Measurements from ENCODE around the gene ARMC9. TPM values are rescaled to one million over a fixed set of nuclear protein-coding genes. Genes with fewer than 3 reads are reported as not detected.
A peak's percentile ranks its signal among the peaks of the same experiment; 100 is the strongest.

ARMC9 gene
- total and polyA plus RNA-seq, 2 experiments from 2014 or later: 15.1 to 17.3 TPM

- in situ Hi-C loops (cut with MboI): no loop called here
- Histone ChIP-seq H3K9me3 (ENCODE audit: low read depth) (no peaks in the 10 kb centered on the region), H3K4me2 (ENCODE audit: unreplicated experiment) (no peak overlapping the region), H3K36me3 (ENCODE audit: low read depth) (no peaks in the 10 kb centered on the region), H3F3A (ENCODE audit: insufficient read depth) (0 out of 2 replicates have a peak, but pooled peaks cover 8% of the 10 kb centered on the region), H3K4me3 (no peak overlapping the region), H3K9ac (no peak overlapping the region), H3K9me2 (ENCODE audit: insufficient read depth) (no peaks in the 10 kb centered on the region), H3K79me2 (ENCODE audit: insufficient read depth) (no peaks in the 10 kb centered on the region), H4K20me1 (ENCODE audit: insufficient read depth) (no peaks in the 10 kb centered on the region), H3K27ac (no peak overlapping the region), H3K27me3 (replicated peaks; ENCODE audit: insufficient read depth) (no peaks in the 10 kb centered on the region), H2AFZ (no peak overlapping the region), H3K4me1 (ENCODE audit: insufficient read depth) (no peaks in the 10 kb centered on the region)
- TF ChIP-seq EZH2phosphoT487 (IDR thresholded peaks at IDR 0.05; ENCODE audit: insufficient read depth, low read depth) (no peak), EZH2 (IDR thresholded peaks at IDR 0.05; ENCODE audit: insufficient read depth, poor library complexity, severe bottlenecking) (no peak)
- 76 to 79% methylated on average over 12 of the region's 12 CpGs for WGBS, 2 experiments (ENCODE audit: low coverage in 1 of 2, low lambda C conversion rate in 2 of 2, missing lambda C conversion rate in 2 of 2)
- DNase-seq: no peak
These were observed 163.5 kb downstream of the ARMC9 start for GRCh38 chr2:231361701-231362554.

- WGBS, 2 experiments (ENCODE audit: low coverage in 1 of 2, low lambda C conversion rate in 2 of 2, missing lambda C conversion rate in 2 of 2): 87 to 91% methylated on average over 9 of the region's 9 CpGs
- H3K79me2 ChIP-seq (ENCODE audit: insufficient read depth): no peaks in the 10 kb centered on the region
- H3F3A ChIP-seq (ENCODE audit: insufficient read depth): 0 out of 2 replicates have a peak, but pooled peaks cover 8% of the 10 kb centered on the region
- H3K27ac ChIP-seq: no peak overlapping the region
- no peaks in the 10 kb centered on the region for H3K4me1 ChIP-seq (ENCODE audit: insufficient read depth)
- H3K9ac ChIP-seq: no peak overlapping the region
- no peak overlapping the region for H3K4me3 ChIP-seq
- H3K27me3 ChIP-seq (replicated peaks; ENCODE audit: insufficient read depth): no peaks in the 10 kb centered on the region
- no peak for TF ChIP-seq EZH2phosphoT487 (IDR thresholded peaks at IDR 0.05; ENCODE audit: insufficient read depth, low read depth)
- H3K4me2 ChIP-seq (ENCODE audit: unreplicated experiment): no peak overlapping the region
- no peaks in the 10 kb centered on the region for H3K9me2 ChIP-seq (ENCODE audit: insufficient read depth)
- H2AFZ ChIP-seq: no peak overlapping the region
- H3K36me3 ChIP-seq (ENCODE audit: low read depth): no peaks in the 10 kb centered on the region
- DNase-seq: no peak
- in situ Hi-C loops (cut with MboI): no loop called here
- H3K9me3 ChIP-seq (ENCODE audit: low read depth): no peaks in the 10 kb centered on the region
- H4K20me1 ChIP-seq (ENCODE audit: insufficient read depth): no peaks in the 10 kb centered on the region
These were observed 164.2 kb downstream of the ARMC9 start for GRCh38 chr2:231362555-231363184.

GRCh38 chr2:231364061-231364460 lies 165.6 kb downstream of the ARMC9 start:
- no peak for TF ChIP-seq EZH2phosphoT487 (IDR thresholded peaks at IDR 0.05; ENCODE audit: insufficient read depth, low read depth)
- TF ChIP-seq EZH2 (IDR thresholded peaks at IDR 0.05; ENCODE audit: insufficient read depth, poor library complexity, severe bottlenecking): no peak
- H3F3A ChIP-seq (ENCODE audit: insufficient read depth): 0 out of 2 replicates have a peak, but pooled peaks cover 8% of the 10 kb centered on the region
- no peaks in the 10 kb centered on the region for H3K9me2 ChIP-seq (ENCODE audit: insufficient read depth)
- no peaks in the 10 kb centered on the region for H3K27me3 ChIP-seq (replicated peaks; ENCODE audit: insufficient read depth)
- no peaks in the 10 kb centered on the region for H3K4me1 ChIP-seq (ENCODE audit: insufficient read depth)
- no peak overlapping the region for H3K4me3 ChIP-seq
- H3K27ac ChIP-seq: no peak overlapping the region
- no peaks in the 10 kb centered on the region for H3K36me3 ChIP-seq (ENCODE audit: low read depth)
- H4K20me1 ChIP-seq (ENCODE audit: insufficient read depth): no peaks in the 10 kb centered on the region
- in situ Hi-C loops (cut with MboI): no loop called here
- H3K4me2 ChIP-seq (ENCODE audit: unreplicated experiment): no peak overlapping the region
- 79 to 84% methylated on average over 5 of the region's 5 CpGs for WGBS, 2 experiments (ENCODE audit: low coverage in 1 of 2, low lambda C conversion rate in 2 of 2, missing lambda C conversion rate in 2 of 2)
- no peak overlapping the region for H3K9ac ChIP-seq
- DNase-seq: no peak
- H2AFZ ChIP-seq: no peak overlapping the region
- no peaks in the 10 kb centered on the region for H3K9me3 ChIP-seq (ENCODE audit: low read depth)
- H3K79me2 ChIP-seq (ENCODE audit: insufficient read depth): no peaks in the 10 kb centered on the region

GRCh38 chr2:231364961-231365810 lies 166.8 kb downstream of the ARMC9 start:
- Histone ChIP-seq H3K9ac (no peak overlapping the region), H3K27ac (peak overlapping the region; percentile 53), H4K20me1 (ENCODE audit: insufficient read depth) (no peaks in the 10 kb centered on the region), H3K27me3 (replicated peaks; ENCODE audit: insufficient read depth) (no peaks in the 10 kb centered on the region), H3K36me3 (ENCODE audit: low read depth) (no peaks in the 10 kb centered on the region), H3K4me1 (ENCODE audit: insufficient read depth) (no peaks in the 10 kb centered on the region), H2AFZ (peak overlapping the region; percentile 41; the same call in 1 of the 2 replicates), H3K4me2 (ENCODE audit: unreplicated experiment) (no peak overlapping the region), H3K9me3 (ENCODE audit: low read depth) (no peaks in the 10 kb centered on the region), H3K9me2 (ENCODE audit: insufficient read depth) (no peaks in the 10 kb centered on the region), H3F3A (ENCODE audit: insufficient read depth) (0 out of 2 replicates have a peak, but pooled peaks cover 8% of the 10 kb centered on the region), H3K79me2 (ENCODE audit: insufficient read depth) (no peaks in the 10 kb centered on the region), H3K4me3 (no peak overlapping the region)
- DNase-seq: peak; percentile 81
- 66 to 67% methylated on average over 22 of the region's 22 CpGs for WGBS, 2 experiments (ENCODE audit: low coverage in 1 of 2, low lambda C conversion rate in 2 of 2, missing lambda C conversion rate in 2 of 2)
- in situ Hi-C loops (cut with MboI): no loop called here
- TF ChIP-seq EZH2 (IDR thresholded peaks at IDR 0.05; ENCODE audit: insufficient read depth, poor library complexity, severe bottlenecking) (no peak), EZH2phosphoT487 (IDR thresholded peaks at IDR 0.05; ENCODE audit: insufficient read depth, low read depth) (no peak)
